WTC11 (cell line): ENCODE measurements around the gene MISFA. TPM values are rescaled to one million over a fixed set of nuclear protein-coding genes. Genes with fewer than 3 reads are reported as not detected.

Experiments
- ATAC-seq: fragments of 200-7000 bp; cut with Tn5 transposase; 2 replicates; pipeline ENCODE4 v1.10.0; 2021; ENCODE audit warnings: mild to moderate bottlenecking, moderate library complexity
- CTCF ChIA-PET: fragments of 300-600 bp; sonication (Branson Sonifier 250); formaldehyde crosslinking; loops from one replicate; lab custom pipeline; 2021; ENCODE audit warnings: antibody characterized with exemption; lab: Charles Lee
- POLR2A ChIA-PET: fragments of 350-600 bp; sonication (Branson Sonifier 250); formaldehyde crosslinking; loops from one replicate; lab custom pipeline; 2021; ENCODE audit warnings: antibody characterized with exemption; lab: Charles Lee
- DNase-seq: peaks from one replicate; pipeline ENCODE4 v3.0.0; 2021; ENCODE audit warnings: low spot score
- H3K27ac Mint-ChIP-seq: 2 replicates; pipeline ENCODE4 v1.8.0; 2021; ENCODE audit warnings: mixed read lengths
- H3K27me3 Mint-ChIP-seq: 2 replicates; pipeline ENCODE4 v1.8.0; 2021; ENCODE audit warnings: low read depth, mild to moderate bottlenecking, moderate library complexity, mixed read lengths
- H3K36me3 Mint-ChIP-seq: 2 replicates; pipeline ENCODE4 v1.8.0; 2021; ENCODE audit warnings: mixed read lengths
- H3K4me1 Mint-ChIP-seq: 2 replicates; pipeline ENCODE4 v1.8.0; 2022; ENCODE audit warnings: mixed read lengths
- H3K4me3 Mint-ChIP-seq: 2 replicates; pipeline ENCODE4 v1.8.0; 2021; ENCODE audit warnings: mild to moderate bottlenecking, moderate library complexity, mixed read lengths
- H3K9me3 Mint-ChIP-seq: 2 replicates; pipeline ENCODE4 v1.8.0; 2021; ENCODE audit warnings: mixed read lengths
- ATF6 ChIP-seq: sonication (generic); formaldehyde crosslinking; IDR thresholded peaks from 2 replicates; pipeline ENCODE4 v1.8.1; 2023; ENCODE audit warnings: mild to moderate bottlenecking, missing genetic modification reagents
- CBFB ChIP-seq: sonication (generic); formaldehyde crosslinking; IDR thresholded peaks from 2 replicates; pipeline ENCODE4 v1.8.1; 2022; ENCODE audit warnings: mild to moderate bottlenecking, low read depth, missing genetic modification reagents
- CREB1 ChIP-seq: sonication (generic); formaldehyde crosslinking; IDR thresholded peaks from 2 replicates; pipeline ENCODE4 v1.8.0; 2023; ENCODE audit warnings: mild to moderate bottlenecking, missing genetic modification reagents
- CTCF ChIP-seq: fragments of 200-600 bp; IDR thresholded peaks from 2 replicates; pipeline ENCODE4 v1.8.0; 2022; ENCODE audit warnings: antibody characterized with exemption
- E2F1 ChIP-seq: sonication (generic); formaldehyde crosslinking; IDR thresholded peaks from 2 replicates; pipeline ENCODE4 v1.8.0; 2022; ENCODE audit warnings: mild to moderate bottlenecking, missing genetic modification reagents
- E2F5 ChIP-seq: sonication (generic); formaldehyde crosslinking; IDR thresholded peaks from 2 replicates; pipeline ENCODE4 v1.8.1; 2022; ENCODE audit warnings: mild to moderate bottlenecking, moderate library complexity, missing genetic modification reagents
- ETV6 ChIP-seq: sonication (generic); formaldehyde crosslinking; IDR thresholded peaks from 2 replicates; pipeline ENCODE4 v1.8.1; 2022; ENCODE audit warnings: mild to moderate bottlenecking, missing genetic modification reagents
- FOXJ3 ChIP-seq: sonication (generic); formaldehyde crosslinking; IDR thresholded peaks from 2 replicates; pipeline ENCODE4 v1.9.0; 2021; ENCODE audit warnings: missing genetic modification reagents, mild to moderate bottlenecking, borderline replicate concordance
- IRF2 ChIP-seq: sonication (generic); formaldehyde crosslinking; IDR thresholded peaks from 2 replicates; pipeline ENCODE4 v1.8.0; 2022; ENCODE audit warnings: low read depth, missing genetic modification reagents, borderline replicate concordance
- JAZF1 ChIP-seq: fragments of 250-450 bp; sonication (Bioruptor Pico); IDR thresholded peaks from 2 replicates; pipeline ENCODE4 v1.9.0; 2021; ENCODE audit warnings: moderate library complexity, mild to moderate bottlenecking, inconsistent platforms
- MAX ChIP-seq: sonication (generic); formaldehyde crosslinking; IDR thresholded peaks from 2 replicates; pipeline ENCODE4 v1.8.0; 2022; ENCODE audit warnings: mild to moderate bottlenecking, missing genetic modification reagents
- MLX ChIP-seq: sonication (generic); formaldehyde crosslinking; IDR thresholded peaks from 2 replicates; pipeline ENCODE4 v1.8.1; 2023; ENCODE audit warnings: mild to moderate bottlenecking, missing genetic modification reagents, moderate library complexity
- MXD4 ChIP-seq: fragments of 250-450 bp; sonication (Bioruptor Pico); IDR thresholded peaks from 2 replicates; pipeline ENCODE4 v1.8.0; 2021; ENCODE audit warnings: mild to moderate bottlenecking, moderate library complexity, borderline replicate concordance
- NFE2L1 ChIP-seq: sonication (generic); formaldehyde crosslinking; IDR thresholded peaks from 2 replicates; pipeline ENCODE4 v1.8.1; 2023; ENCODE audit warnings: missing genetic modification reagents
- NFYB ChIP-seq: sonication (generic); formaldehyde crosslinking; conservative IDR thresholded peaks from 2 replicates; pipeline ENCODE4 v1.8.0; 2022; ENCODE audit warnings: low read depth, missing genetic modification reagents
- NR3C1 ChIP-seq: sonication (generic); formaldehyde crosslinking; conservative IDR thresholded peaks from 2 replicates; pipeline ENCODE4 v1.8.1; 2023; ENCODE audit warnings: low read depth, mild to moderate bottlenecking, missing genetic modification reagents
- OVOL2 ChIP-seq: fragments of 250-450 bp; sonication (Bioruptor Pico); IDR thresholded peaks from 2 replicates; pipeline ENCODE4 v1.9.0; 2021; ENCODE audit warnings: mild to moderate bottlenecking, borderline replicate concordance
- TEAD1 ChIP-seq: sonication (generic); formaldehyde crosslinking; IDR thresholded peaks from 2 replicates; pipeline ENCODE4 v1.8.0; 2022; ENCODE audit warnings: mild to moderate bottlenecking, missing genetic modification reagents
- TP53 ChIP-seq: sonication (generic); formaldehyde crosslinking; IDR thresholded peaks from 2 replicates; pipeline ENCODE4 v1.8.1; 2023; ENCODE audit warnings: mild to moderate bottlenecking, missing genetic modification reagents
- ZBTB43 ChIP-seq: sonication (generic); formaldehyde crosslinking; IDR thresholded peaks from 2 replicates; pipeline ENCODE4 v1.8.1; 2023; ENCODE audit warnings: mild to moderate bottlenecking, missing genetic modification reagents
- ZNF121 ChIP-seq: sonication (generic); formaldehyde crosslinking; IDR thresholded peaks from 2 replicates; pipeline ENCODE4 v1.8.0; 2023; ENCODE audit warnings: missing genetic modification reagents
- ZNF317 ChIP-seq: sonication (generic); formaldehyde crosslinking; IDR thresholded peaks from 2 replicates; pipeline ENCODE4 v1.8.1; 2023; ENCODE audit warnings: low read depth, mild to moderate bottlenecking, moderate library complexity, missing genetic modification reagents, borderline replicate concordance
- ZNF512 ChIP-seq: sonication (generic); formaldehyde crosslinking; IDR thresholded peaks from 2 replicates; pipeline ENCODE4 v1.8.1; 2022; ENCODE audit warnings: missing genetic modification reagents, borderline replicate concordance
- ZNF671 ChIP-seq: fragments of 250-450 bp; sonication (Bioruptor Pico); IDR thresholded peaks from 2 replicates; pipeline ENCODE4 v1.8.0; 2021; ENCODE audit warnings: mild to moderate bottlenecking
- total RNA-seq: library from RNA; stranded (reverse); gene quantifications from 3 replicates; pipeline ENCODE4 v1.2.3, GENCODE V29; 2021

MISFA gene
- total RNA-seq, 1 experiment from 2014 or later = 3.2 TPM

- TF ChIP-seq OVOL2 (CRISPR knock-in tag) (no peak), JAZF1 (CRISPR knock-in tag) (no peak)
- TF ChIP-seq, all 79 proteins: peak for 0
These were observed 24.1 kb downstream of the MISFA start (continued) for GRCh38 chr11:18623707-18624106.

GRCh38 chr11:18624161-18624560 is 24.6 kb downstream of the MISFA start:
- CTCF ChIA-PET = interaction anchor here (1.0 kb wide), 1 partner anchor 140 kb away, joined by 3 read pairs; no protein-coding TSS in a partner anchor
- ATAC-seq = no peak
- H3K9me3 Mint-ChIP-seq = peaks cover 11% of the 10 kb centered on the region
- no peaks in the 10 kb centered on the region for H3K27me3 Mint-ChIP-seq
- no peak overlapping the region for H3K27ac Mint-ChIP-seq
- no peak for TF ChIP-seq ZNF317 (CRISPR knock-in tag)
- TF ChIP-seq TP53 (CRISPR knock-in tag) = no peak
- TF ChIP-seq ZNF671 (CRISPR knock-in tag) = no peak
- no peak for TF ChIP-seq NFYB
- TF ChIP-seq ZNF121 = no peak
- no peak for TF ChIP-seq MXD4 (CRISPR knock-in tag)
- TF ChIP-seq CTCF = no peak
- TF ChIP-seq MAX (CRISPR knock-in tag) = no peak
- no peak for TF ChIP-seq ATF6
- TF ChIP-seq IRF2 (CRISPR knock-in tag) = no peak
- TF ChIP-seq NFE2L1 (CRISPR knock-in tag) = no peak
- no peak for TF ChIP-seq MLX (CRISPR knock-in tag)
- TF ChIP-seq ETV6 (CRISPR knock-in tag) = no peak
- no peak for TF ChIP-seq ZNF512
- TF ChIP-seq CBFB (CRISPR knock-in tag) = no peak
- no peak for TF ChIP-seq NR3C1 (CRISPR knock-in tag)
- H3K4me3 Mint-ChIP-seq = no peak overlapping the region
- POLR2A ChIA-PET = no interaction called here
- H3K4me1 Mint-ChIP-seq = no peaks in the 10 kb centered on the region
- no peak for DNase-seq
- peaks cover 8% of the 10 kb centered on the region; the same call in 1 of the 2 replicates for H3K36me3 Mint-ChIP-seq

GRCh38 chr11:18632841-18633240 is 33.3 kb downstream of the MISFA start:
- Mint-ChIP-seq H3K4me1 (peaks cover 16% of the 10 kb centered on the region), H3K27me3 (peaks cover 7% of the 10 kb centered on the region; the same call in 1 of the 2 replicates), H3K36me3 (no peaks in the 10 kb centered on the region), H3K27ac (no peak overlapping the region), H3K4me3 (peak overlapping the region; percentile 99), H3K9me3 (no peaks in the 10 kb centered on the region)
- DNase-seq (no peak), ATAC-seq (no peak)
- ChIA-PET CTCF (interaction anchor here (1.0 to 2.2 kb wide), 2 partner anchors 89 to 93 kb away, joined by 3 to 7 read pairs; no protein-coding TSS in a partner anchor), POLR2A (interaction anchor here (0.7 to 0.9 kb wide), 2 partner anchors 106 to 135 kb away, joined by 4 read pairs; partner anchors contain the start of gene TSG101)
- TF ChIP-seq TEAD1 = no peak
- no peak for TF ChIP-seq NFE2L1 (CRISPR knock-in tag)
- no peak for TF ChIP-seq E2F1 (CRISPR knock-in tag)
- no peak for TF ChIP-seq FOXJ3 (CRISPR knock-in tag)
- TF ChIP-seq ZBTB43 (CRISPR knock-in tag) = no peak
- no peak for TF ChIP-seq OVOL2 (CRISPR knock-in tag)
- no peak for TF ChIP-seq CREB1 (CRISPR knock-in tag)
- TF ChIP-seq E2F5 (CRISPR knock-in tag) = no peak
- TF ChIP-seq MXD4 (CRISPR knock-in tag) = no peak
- TF ChIP-seq ZNF121 = no peak
